Progenitor cell of endocrine pancreas (in vitro differentiated cells): ENCODE results near the gene RERE. TPM values are rescaled to one million over a fixed set of nuclear protein-coding genes. Genes with fewer than 3 reads are reported as not detected.

Experiments
- DNase-seq: peaks from one replicate; pipeline ENCODE4 v3.0.0; 2021; ENCODE audit warnings: low spot score; ENCODE audit not compliant: unreplicated experiment
- H3K27ac Mint-ChIP-seq: 2 replicates; pipeline ENCODE4 v1.8.0; 2021; ENCODE audit warnings: mild to moderate bottlenecking, moderate library complexity, mixed read lengths
- H3K27me3 Mint-ChIP-seq: 2 replicates; pipeline ENCODE4 v1.8.0; 2021; ENCODE audit warnings: mixed read lengths
- H3K36me3 Mint-ChIP-seq: 2 replicates; pipeline ENCODE4 v1.8.0; 2022; ENCODE audit warnings: mixed read lengths; ENCODE audit not compliant: insufficient read depth
- H3K4me1 Mint-ChIP-seq: 2 replicates; pipeline ENCODE4 v1.8.0; 2021; ENCODE audit warnings: low read depth, mixed read lengths
- H3K4me3 Mint-ChIP-seq: 2 replicates; pipeline ENCODE4 v1.8.0; 2021; ENCODE audit warnings: low read depth, mild to moderate bottlenecking, moderate library complexity, mixed read lengths
- H3K9me3 Mint-ChIP-seq: 2 replicates; pipeline ENCODE4 v1.8.0; 2021; ENCODE audit warnings: low read depth, mixed read lengths
- total RNA-seq: library from RNA; stranded (reverse); gene quantifications from 2 replicates; pipeline ENCODE4 v1.2.1, GENCODE V29; 2021
- TF ChIP-seq, protein P1 (sequence below): fragments of 200-600 bp; sonication (generic); IDR thresholded peaks from one replicate; pipeline ENCODE4 v1.5.0; 2021; ENCODE audit warnings: antibody characterized with exemption, mild to moderate bottlenecking; ENCODE audit not compliant: unreplicated experiment

The RERE gene
- total RNA-seq, 1 donor from 2014 or later, result 329 TPM

DNA sequence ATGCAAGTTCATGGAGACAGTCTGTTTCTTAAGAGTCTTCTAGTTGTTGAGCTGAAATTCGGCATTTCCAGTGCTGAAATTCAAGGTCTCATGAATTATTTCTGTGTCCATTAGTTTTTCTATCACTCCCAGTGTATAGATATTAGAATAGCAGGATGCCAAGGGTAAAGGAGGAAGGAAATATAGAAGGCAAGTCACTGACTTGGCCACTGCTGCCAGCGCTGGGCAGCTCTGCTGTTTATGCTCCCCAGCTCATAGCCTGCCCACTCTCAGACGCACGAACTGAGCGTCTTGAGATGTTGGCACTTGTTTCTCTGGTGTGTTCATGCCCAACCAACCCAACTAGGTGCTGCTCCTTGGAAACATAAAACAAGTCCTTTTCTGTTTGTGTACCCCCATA lies 389.5 kb downstream of the RERE start:
- no peak overlapping the region for H3K27ac Mint-ChIP-seq
- H3K4me1 Mint-ChIP-seq, result peaks cover 27% of the 10 kb centered on the region
- no peaks in the 10 kb centered on the region for H3K27me3 Mint-ChIP-seq
- no peak for DNase-seq
- TF ChIP-seq, protein P1, sequence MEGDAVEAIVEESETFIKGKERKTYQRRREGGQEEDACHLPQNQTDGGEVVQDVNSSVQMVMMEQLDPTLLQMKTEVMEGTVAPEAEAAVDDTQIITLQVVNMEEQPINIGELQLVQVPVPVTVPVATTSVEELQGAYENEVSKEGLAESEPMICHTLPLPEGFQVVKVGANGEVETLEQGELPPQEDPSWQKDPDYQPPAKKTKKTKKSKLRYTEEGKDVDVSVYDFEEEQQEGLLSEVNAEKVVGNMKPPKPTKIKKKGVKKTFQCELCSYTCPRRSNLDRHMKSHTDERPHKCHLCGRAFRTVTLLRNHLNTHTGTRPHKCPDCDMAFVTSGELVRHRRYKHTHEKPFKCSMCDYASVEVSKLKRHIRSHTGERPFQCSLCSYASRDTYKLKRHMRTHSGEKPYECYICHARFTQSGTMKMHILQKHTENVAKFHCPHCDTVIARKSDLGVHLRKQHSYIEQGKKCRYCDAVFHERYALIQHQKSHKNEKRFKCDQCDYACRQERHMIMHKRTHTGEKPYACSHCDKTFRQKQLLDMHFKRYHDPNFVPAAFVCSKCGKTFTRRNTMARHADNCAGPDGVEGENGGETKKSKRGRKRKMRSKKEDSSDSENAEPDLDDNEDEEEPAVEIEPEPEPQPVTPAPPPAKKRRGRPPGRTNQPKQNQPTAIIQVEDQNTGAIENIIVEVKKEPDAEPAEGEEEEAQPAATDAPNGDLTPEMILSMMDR, result no peak
- no peak overlapping the region for H3K4me3 Mint-ChIP-seq
- no peaks in the 10 kb centered on the region for H3K9me3 Mint-ChIP-seq
- H3K36me3 Mint-ChIP-seq, result peaks cover 1% of the 10 kb centered on the region

DNA sequence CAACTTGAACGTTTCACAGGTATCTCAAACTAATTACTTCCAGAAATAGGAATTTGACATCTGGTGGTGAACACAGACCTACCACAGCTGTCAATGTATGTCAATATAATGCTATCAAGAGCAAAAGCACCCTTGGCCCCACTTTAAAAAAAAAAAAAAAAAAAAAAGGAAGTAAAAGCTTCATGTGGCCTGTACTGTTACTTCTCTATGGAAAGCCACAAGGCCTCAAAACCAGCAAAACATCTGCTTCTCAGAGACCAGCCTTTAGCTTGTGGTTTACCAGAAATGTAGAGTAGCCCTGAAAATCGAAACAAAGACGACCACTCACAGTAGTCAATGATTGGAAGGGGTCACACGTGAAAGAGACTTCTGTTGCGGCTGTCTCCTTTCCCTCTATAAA lies 389.9 kb downstream of the RERE start:
- Mint-ChIP-seq H3K4me1 (peaks cover 27% of the 10 kb centered on the region), H3K4me3 (no peak overlapping the region), H3K27me3 (no peaks in the 10 kb centered on the region), H3K36me3 (peaks cover 1% of the 10 kb centered on the region), H3K27ac (peak overlapping the region; percentile 88), H3K9me3 (no peaks in the 10 kb centered on the region)
- TF ChIP-seq, protein P1, result no peak
- DNase-seq, result no peak

DNA sequence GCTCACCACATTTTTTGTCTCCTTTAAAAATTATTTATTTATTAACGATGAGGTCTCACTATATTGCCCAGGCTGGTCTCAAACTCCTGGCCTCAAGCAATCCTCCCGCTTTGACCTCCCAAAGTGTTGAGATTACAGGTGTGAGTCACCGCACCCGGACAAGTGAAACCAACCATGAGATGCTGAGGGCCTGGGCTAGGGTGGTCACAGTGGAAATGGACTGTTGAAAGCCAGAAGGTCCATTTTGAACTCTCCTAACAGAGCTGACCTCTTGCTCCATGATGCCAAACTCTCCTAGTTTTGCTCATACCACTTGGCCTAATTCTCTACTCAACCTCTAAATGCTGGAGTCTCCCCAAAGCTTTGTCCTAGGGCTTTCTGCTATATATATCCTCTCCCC lies 390.4 kb downstream of the RERE start:
- peak overlapping the region; percentile 88 for H3K27ac Mint-ChIP-seq
- no peak for DNase-seq
- TF ChIP-seq, protein P1, result no peak
- H3K36me3 Mint-ChIP-seq, result peaks cover 1% of the 10 kb centered on the region
- no peaks in the 10 kb centered on the region for H3K9me3 Mint-ChIP-seq
- H3K4me3 Mint-ChIP-seq, result no peak overlapping the region
- peaks cover 26% of the 10 kb centered on the region for H3K4me1 Mint-ChIP-seq
- no peaks in the 10 kb centered on the region for H3K27me3 Mint-ChIP-seq

DNA sequence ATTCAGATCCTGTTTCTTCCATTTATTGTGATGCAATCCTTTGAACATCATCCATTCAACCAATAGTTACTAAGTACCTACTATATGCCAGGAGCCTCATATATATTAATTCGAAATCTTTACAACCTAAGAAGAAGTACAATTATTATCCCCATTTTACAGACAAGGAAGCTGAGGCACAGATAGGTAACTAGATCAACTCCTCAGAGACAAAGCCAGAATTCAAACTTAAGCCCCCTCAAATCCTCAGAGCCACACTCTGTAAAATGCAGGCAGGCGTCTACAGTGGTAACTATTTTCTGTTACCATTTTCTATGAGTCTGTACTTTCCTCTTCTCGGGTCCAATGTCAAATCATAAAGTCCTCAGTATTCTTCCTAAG lies 391.7 kb downstream of the RERE start:
- no peak for DNase-seq
- H3K36me3 Mint-ChIP-seq, result peaks cover 1% of the 10 kb centered on the region
- no peaks in the 10 kb centered on the region for H3K9me3 Mint-ChIP-seq
- peak overlapping the region; percentile 88 for H3K27ac Mint-ChIP-seq
- H3K4me3 Mint-ChIP-seq, result no peak overlapping the region
- TF ChIP-seq, protein P1, result no peak
- H3K4me1 Mint-ChIP-seq, result peaks cover 26% of the 10 kb centered on the region
- H3K27me3 Mint-ChIP-seq, result no peaks in the 10 kb centered on the region

DNA sequence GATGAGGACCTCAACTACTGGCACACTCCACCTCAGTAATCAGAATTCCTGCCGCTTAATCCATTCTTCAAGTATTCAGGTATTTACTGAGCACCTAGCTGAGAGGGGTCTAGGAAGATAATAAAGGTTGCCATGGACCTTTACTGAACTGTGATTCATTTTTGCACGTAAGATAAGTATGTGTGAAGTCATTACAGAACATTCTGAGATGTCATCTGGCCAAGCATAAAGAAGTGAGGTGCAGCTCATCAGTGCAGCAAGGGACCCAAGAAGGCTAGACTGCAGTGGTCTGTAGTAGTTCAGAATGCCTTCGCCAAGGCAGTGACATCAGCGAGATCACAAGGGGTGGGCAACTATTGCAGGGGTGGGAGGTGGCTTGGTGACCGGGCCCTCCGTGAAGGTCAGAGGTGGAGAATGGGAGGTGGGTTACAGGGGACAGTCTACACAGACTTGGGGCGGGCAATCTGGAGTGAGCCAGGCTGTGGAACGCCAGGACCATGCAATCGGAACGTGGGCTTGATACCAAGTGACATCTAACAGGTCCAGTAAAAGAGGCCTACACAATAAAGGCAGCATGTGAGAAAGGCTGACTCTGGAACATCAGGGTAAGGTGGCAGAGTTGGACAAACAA lies 392.2 kb downstream of the RERE start:
- Mint-ChIP-seq H3K4me1 (peaks cover 26% of the 10 kb centered on the region), H3K36me3 (peaks cover 1% of the 10 kb centered on the region), H3K9me3 (no peaks in the 10 kb centered on the region), H3K4me3 (peak overlapping the region; percentile 37), H3K27ac (peak overlapping the region; percentile 88), H3K27me3 (no peaks in the 10 kb centered on the region)
- no peak for DNase-seq
- TF ChIP-seq, protein P1, result no peak
